MG63 (cell line): ENCODE measurements around the gene MASP1. TPM values are rescaled to one million over a fixed set of nuclear protein-coding genes. Genes with fewer than 3 reads are reported as not detected.
A peak's percentile ranks its signal among the peaks of the same experiment; 100 is the strongest.

Source experiments
- DNase-seq: peaks from one replicate; pipeline ENCODE4 v3.0.0-alpha.2; 2020
- H3K27me3 ChIP-seq: fragments of 250-450 bp; sonication (Bioruptor Pico); 2 replicates; pipeline ENCODE4 v1.5.1; 2020; ENCODE audit warnings: mild to moderate bottlenecking, moderate library complexity
- H3K36me3 ChIP-seq: fragments of 250-450 bp; sonication (Bioruptor Pico); 2 replicates; pipeline ENCODE4 v1.5.1; 2020; ENCODE audit warnings: mild to moderate bottlenecking, moderate library complexity
- H3K4me3 ChIP-seq: fragments of 250-450 bp; sonication (Bioruptor Pico); 2 replicates; pipeline ENCODE4 v1.5.1; 2020; ENCODE audit warnings: mild to moderate bottlenecking, moderate library complexity
- H3K9me3 ChIP-seq: fragments of 250-450 bp; sonication (Bioruptor Pico); 2 replicates; pipeline ENCODE4 v1.5.1; 2020; ENCODE audit warnings: mild to moderate bottlenecking, moderate library complexity
- total RNA-seq: library from RNA; depleted of rRNA; stranded (reverse); fragments of >200 nt; shearing (Covaris generic); gene quantifications from 2 replicates; pipeline ENCODE4 v1.2.3, GENCODE V29; 2014; ENCODE audit warnings: low replicate concordance; rRNA removed

MASP1 gene
- total RNA-seq, 1 experiment from 2014 or later = 96.8 TPM

GRCh38 chr3:187188931-187189330 is 102.6 kb downstream of the MASP1 start:
- H3K36me3 ChIP-seq = no peaks in the 10 kb centered on the region
- H3K4me3 ChIP-seq = no peak overlapping the region
- peaks cover 1% of the 10 kb centered on the region; the same call in 1 of the 2 replicates for H3K9me3 ChIP-seq
- no peaks in the 10 kb centered on the region for H3K27me3 ChIP-seq
- DNase-seq = peak; percentile 55

DNA sequence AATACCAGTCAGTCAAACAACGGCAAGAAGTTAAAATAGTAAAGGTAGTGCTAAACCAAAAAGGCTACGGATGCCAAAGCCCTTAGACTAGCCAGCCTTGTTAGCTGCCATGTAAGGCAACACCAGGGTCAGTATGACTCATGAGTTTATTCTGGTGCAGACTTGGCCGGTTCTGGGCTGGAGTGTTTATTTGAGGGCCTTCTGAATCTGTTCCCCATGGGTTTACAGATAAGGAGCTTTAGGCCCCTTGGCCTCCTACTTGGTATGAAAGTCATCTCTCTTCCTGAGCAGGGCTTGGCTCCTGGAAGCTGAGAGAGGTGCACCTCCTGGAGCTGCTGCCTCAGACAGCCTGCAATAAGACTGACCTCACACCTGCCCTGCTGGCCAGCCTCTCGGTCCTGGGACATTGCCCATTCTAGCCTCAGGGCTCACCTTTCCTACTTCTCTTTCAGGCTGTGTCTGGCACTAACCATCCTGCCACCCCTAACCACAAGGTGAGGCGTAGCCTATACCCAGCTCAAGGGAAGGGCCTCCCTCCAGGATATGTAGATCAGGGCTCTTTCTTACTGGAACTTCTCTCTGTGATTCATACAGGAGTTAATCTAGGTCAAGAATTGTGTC is 104.6 kb downstream of the MASP1 start:
- Histone ChIP-seq H3K9me3 (peaks cover 1% of the 10 kb centered on the region; the same call in 1 of the 2 replicates), H3K36me3 (no peaks in the 10 kb centered on the region), H3K27me3 (no peaks in the 10 kb centered on the region), H3K4me3 (no peak overlapping the region)
- peak; percentile 96 for DNase-seq

DNA sequence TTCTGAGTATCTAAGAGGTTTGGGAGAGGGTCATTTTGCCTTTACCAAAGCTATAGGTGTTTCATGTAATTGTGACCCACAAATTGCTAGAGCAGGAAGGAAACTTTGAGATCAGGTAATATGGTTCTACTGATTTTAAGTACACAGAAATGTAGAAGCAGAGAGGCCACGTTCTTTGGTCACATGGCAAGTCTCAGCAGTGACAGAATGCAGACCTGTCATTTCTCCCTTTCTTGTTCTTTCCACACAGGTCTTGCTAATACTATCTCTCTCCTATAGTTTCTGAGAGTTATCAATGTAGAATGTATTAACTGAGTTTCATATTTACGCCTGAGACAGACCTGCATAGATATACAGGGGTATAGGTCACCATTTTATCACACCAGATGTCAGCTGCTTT is 105.2 kb downstream of the MASP1 start:
- Histone ChIP-seq H3K36me3 (no peaks in the 10 kb centered on the region), H3K4me3 (no peak overlapping the region), H3K9me3 (no peaks in the 10 kb centered on the region), H3K27me3 (no peaks in the 10 kb centered on the region)
- no peak for DNase-seq

DNA sequence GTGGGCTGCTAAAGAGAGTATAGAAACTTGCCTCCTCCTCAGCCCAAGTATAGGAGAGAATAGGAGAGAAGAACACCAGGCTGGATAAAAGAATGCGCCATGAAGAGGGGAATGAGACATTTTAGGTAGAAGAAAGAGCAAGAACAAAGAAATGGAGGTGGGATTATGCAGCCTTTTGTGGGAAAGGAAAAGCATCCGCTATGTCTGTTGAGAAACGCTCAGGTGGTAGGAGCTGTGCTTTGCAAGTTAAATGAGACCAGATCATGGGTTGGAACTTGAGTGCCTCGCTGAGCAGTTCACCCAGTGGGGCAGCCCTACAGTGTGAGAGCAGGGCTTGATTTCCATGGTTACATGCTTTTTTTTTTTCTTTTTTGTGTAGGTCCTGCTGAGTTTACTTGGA is 105.8 kb downstream of the MASP1 start:
- DNase-seq = no peak
- no peaks in the 10 kb centered on the region for H3K27me3 ChIP-seq
- H3K4me3 ChIP-seq = no peak overlapping the region

More for the DNA sequence above, 105.8 kb downstream of the MASP1 start:
- no peaks in the 10 kb centered on the region for H3K36me3 ChIP-seq
- no peaks in the 10 kb centered on the region for H3K9me3 ChIP-seq

Other genes starting within 250 kb of the MASP1 start
- 145 and 309 TPM in 2 replicates for gene RPL39L, start 152.2 kb downstream of the MASP1 start, total RNA-seq
- gene RTP1, start 94.3 kb downstream of the MASP1 start, total RNA-seq = not detected in 2 replicates
- gene RTP4, start 76.6 kb upstream of the MASP1 start, total RNA-seq = 0.22 and 1.6 TPM in 2 replicates